HG03103 (cell line): ENCODE results near the gene C17orf107.

Experiments used
- ATAC-seq: cut with Tn5 transposase; IDR thresholded peaks from one replicate; pipeline ENCODE4 v1.9.1; 2021; ENCODE audit warnings: low read depth; ENCODE audit not compliant: unreplicated experiment

Gene C17orf107

DNA sequence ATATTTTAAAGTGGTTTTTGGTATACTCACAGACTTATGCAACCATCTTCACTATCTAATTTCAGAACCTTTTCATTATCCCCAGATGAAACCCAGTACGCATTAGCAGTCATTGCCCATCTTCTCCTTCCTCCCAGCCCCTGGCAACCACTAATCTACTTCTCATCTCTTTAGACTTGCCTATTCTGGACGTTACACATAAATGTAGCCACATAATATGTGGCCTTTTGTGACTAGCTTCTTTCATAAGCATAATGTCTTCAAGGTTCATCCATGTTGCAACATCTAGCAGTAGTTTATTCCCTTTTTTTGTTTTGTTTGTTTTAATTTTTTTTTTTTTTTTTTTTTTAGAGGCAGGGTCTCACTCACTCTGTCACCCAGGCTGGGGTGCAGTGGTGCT, 28.5 kb upstream of the C17orf107 start:
- ATAC-seq = no peak

DNA sequence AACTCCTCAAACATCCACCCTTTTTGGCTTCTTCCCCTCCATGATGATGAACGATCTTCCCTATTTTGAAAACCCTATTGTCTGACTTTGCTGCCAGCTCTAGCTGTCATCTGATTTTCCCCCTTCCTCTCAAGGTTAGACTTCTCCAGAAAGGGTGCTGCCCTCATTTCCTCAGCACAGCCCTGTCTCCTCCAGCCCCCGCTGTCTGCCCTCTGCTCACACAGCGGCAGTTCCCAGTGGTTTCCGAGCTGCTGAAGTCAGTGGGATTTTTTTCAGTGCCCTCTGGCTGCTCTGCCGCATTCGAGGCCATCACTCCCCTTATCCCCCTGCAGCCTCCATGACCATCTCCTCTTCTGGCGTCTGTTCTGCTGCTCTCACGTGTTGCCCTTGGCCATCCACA, 26.6 kb upstream of the C17orf107 start:
- ATAC-seq = no peak

DNA sequence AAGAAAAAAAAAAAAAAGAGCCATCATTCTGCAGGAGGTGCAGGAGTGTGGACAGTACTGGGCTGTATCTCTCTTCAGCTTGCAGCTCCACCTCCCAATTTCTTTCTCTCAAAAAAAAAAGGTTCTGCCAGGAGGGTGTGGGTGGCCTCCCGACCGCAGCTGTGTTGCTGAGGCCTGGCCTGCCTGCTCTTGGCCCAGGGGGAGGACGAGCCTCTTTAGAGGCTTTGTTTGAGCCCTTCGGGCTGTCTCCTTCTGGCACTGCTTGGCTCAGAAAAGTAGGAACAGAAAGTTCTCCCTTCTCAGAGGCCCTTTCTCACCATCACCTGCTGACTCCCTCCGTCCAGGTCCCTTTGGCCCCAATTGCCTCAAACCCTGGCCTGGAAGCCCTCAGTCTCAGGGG, 22.2 kb upstream of the C17orf107 start:
- ATAC-seq = no peak

DNA sequence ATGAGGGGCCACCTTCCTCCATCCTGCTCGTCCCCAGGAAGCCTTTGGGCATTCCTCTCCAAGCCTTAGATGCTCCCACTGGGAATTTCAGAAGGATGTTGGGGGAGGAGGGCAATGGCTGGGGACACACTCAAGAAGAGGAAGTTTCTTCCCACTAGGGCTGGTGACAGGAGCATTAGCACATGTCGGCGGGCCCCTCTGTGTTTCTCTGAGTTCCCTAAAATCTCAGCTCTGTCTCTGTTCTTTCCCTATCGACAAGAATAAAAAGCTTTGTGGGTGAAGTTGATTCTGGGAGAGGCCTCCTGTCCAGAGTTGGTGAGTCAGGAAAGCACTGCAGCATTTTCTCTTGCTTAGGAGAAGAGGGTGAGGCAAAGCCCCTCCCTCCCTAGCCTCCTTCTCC, 19.7 kb upstream of the C17orf107 start:
- no peak for ATAC-seq

DNA sequence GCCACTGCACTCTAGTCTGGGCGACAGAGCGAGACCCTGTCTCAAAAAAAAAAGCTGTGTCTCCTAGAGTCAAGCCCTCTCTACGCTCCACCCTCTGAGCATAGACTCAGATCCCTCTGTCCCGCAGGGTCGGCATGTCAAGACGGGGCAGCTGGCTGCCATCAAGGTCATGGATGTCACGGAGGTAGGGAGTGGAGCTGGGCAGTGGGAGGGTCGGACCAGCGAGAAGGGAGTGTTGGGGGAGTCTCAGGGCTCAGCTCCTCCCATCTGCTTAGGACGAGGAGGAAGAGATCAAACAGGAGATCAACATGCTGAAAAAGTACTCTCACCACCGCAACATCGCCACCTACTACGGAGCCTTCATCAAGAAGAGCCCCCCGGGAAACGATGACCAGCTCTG, 18.5 kb upstream of the C17orf107 start:
- no peak for ATAC-seq

DNA sequence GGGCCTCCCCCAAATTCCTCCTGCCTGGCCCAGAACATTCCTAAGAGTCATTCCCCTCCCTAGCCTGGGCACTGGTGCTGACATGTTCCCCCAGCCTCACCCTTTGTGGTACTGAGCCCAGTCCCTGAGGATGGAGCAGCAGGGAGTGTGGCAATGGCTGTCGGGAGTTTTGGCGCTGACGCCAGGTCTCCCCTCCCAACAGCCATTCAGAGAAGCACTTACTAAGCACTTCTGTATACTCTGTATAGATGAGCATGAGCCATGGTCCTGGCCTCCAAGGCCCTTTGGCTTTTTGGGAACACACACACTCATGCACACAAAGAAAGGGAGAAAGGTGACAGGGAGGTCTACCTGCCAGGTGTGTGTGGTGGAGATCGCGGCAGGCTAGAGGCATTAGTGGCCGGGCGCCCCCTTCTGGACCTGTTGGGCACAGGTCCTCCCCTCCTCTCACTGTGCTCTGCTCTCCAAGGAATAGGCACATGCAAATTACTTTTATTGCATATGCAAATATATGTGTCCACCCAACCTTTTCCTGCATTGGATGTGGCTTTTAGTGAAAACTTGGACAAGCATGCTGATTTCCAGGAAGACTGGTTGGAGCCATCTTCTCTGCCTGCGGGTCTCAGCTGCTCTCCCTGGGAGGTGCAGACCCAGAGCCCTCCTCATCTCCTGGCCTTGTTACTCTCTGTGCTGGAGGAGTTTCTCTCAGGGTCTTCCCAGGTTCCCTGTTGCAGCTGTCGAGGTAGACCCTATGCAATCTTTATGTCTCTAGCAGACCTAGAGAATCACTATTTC, 17.4 kb upstream of the C17orf107 start:
- no peak for ATAC-seq

DNA sequence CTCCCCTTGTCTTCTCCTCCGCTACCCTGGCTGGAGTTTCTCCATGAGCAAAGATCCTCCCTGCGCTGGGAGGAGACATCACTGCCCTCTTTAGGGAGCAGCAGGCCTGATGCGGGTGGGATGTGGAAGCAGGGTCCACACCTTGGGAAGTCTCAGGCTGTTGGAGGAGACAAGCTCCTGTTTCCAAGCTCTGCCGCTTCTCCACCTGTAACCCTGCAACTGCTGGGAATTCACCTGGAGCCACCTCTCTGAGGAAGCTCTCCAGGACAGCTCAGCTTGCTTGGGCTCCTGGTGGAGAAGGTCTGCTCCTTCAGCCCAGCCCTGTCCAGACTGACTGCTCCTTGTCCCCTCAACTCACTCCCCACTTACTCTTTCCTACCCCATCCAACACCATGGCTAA, 14.8 kb upstream of the C17orf107 start:
- no peak for ATAC-seq

DNA sequence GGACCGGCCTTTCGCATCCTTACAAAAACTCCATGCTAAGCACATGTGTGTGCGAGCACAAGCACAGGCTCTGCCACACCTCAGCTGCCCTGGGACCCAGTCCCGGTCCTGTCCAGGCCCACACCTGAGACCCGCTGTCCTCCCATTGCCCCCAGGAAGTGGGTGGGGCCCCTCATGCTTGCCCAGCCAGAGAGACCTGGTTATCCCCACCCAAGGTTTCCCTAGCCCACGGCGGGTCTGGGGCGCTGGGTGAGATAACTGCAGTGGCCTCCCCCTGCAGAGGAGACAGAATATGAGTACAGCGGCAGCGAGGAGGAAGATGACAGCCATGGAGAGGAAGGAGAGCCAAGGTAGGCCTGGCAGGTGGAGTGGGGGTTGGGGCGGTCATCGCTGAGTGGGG, 12.5 kb upstream of the C17orf107 start:
- ATAC-seq = no peak

DNA sequence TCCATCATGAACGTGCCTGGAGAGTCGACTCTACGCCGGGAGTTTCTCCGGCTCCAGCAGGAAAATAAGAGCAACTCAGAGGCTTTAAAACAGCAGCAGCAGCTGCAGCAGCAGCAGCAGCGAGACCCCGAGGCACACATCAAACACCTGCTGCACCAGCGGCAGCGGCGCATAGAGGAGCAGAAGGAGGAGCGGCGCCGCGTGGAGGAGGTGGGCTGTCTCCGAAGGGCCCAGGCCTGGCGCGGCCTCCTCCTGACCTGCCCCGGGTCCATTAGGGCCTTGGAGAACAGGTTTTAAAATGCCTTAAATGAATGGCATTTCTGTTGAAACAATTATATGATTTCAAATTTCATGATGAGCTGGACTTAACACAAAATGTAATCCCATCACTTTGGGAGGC, 11.8 kb upstream of the C17orf107 start:
- ATAC-seq = no peak

DNA sequence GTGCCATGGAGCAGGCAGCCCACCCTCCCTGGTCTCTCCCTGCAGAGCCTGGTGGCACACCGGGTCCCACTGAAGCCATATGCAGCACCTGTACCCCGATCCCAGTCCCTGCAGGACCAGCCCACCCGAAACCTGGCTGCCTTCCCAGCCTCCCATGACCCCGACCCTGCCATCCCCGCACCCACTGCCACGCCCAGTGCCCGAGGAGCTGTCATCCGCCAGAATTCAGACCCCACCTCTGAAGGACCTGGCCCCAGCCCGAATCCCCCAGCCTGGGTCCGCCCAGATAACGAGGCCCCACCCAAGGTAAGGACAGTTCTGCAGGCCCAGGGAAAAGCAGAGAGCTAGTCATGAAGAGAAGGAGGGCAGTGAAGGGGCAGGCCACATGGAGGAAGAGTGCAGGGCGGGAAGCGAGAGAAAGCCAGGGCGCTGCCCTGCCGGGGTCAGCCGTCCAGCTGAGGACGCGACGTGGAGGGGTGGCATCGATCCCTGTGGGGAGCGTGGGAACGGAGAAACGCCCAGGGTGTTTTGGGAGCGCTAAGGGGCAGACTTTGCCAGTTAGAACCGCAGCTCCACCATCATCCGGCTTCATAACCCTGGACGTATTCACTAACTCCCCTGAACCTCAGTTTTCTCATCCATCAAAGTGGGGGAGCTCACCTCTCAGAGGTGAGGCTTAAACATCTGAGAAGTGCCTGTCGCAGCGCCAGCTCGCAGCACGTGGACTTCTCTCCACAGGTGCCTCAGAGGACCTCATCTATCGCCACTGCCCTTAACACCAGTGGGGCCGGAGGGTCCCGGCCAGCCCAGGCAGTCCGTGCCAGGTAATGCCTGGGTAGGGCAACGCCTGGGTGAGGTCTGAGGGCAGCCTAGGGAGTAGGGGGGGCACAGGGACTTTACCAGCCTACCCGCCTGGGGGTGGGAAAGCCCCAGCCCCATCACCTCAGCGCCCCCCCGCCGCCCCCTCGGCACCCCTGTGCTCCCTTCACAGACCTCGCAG, 7.6 kb upstream of the C17orf107 start:
- no peak for ATAC-seq

DNA sequence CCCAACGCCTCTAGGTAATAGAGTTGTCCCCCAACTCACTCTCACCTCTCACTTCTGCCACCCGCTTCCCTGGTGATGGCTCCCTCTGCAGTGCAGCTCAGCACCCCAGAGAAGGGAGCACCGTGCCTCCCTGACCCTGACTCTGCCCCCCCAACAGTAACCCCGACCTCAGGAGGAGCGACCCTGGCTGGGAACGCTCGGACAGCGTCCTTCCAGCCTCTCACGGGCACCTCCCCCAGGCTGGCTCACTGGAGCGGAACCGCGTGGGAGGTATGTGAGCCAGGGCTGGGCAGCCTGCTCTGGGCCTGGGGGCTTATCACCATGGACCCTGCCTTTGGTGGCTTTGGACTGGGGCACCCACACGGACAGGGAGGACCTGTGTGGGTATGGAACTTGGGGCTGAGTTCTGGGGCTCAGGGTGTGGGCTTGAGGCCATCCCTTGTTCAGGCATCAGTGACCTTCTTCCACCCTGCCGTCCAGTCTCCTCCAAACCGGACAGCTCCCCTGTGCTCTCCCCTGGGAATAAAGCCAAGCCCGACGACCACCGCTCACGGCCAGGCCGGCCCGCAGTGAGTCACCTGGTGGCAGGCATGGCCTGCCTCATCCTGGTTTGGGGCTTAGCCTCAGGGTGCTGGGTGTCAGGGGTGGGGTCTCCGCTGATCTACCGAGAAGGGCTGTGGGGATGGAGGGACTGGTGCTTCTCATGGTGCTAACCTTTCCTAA, 6.7 kb upstream of the C17orf107 start:
- no peak for ATAC-seq

DNA sequence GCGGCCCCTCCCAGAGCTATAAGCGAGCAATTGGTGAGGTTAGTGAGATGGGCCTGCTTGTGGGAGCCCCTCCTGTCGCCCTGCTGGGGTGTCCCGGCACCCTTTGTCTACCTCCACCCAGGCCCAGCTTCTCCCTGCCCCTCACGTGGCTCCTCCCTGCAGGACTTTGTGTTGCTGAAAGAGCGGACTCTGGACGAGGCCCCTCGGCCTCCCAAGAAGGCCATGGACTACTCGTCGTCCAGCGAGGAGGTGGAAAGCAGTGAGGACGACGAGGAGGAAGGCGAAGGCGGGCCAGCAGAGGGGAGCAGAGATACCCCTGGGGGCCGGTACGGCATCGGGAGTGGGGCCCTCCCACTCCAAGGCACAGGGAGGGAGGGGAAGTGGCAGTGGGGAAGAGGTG, 6.1 kb upstream of the C17orf107 start:
- no peak for ATAC-seq

DNA sequence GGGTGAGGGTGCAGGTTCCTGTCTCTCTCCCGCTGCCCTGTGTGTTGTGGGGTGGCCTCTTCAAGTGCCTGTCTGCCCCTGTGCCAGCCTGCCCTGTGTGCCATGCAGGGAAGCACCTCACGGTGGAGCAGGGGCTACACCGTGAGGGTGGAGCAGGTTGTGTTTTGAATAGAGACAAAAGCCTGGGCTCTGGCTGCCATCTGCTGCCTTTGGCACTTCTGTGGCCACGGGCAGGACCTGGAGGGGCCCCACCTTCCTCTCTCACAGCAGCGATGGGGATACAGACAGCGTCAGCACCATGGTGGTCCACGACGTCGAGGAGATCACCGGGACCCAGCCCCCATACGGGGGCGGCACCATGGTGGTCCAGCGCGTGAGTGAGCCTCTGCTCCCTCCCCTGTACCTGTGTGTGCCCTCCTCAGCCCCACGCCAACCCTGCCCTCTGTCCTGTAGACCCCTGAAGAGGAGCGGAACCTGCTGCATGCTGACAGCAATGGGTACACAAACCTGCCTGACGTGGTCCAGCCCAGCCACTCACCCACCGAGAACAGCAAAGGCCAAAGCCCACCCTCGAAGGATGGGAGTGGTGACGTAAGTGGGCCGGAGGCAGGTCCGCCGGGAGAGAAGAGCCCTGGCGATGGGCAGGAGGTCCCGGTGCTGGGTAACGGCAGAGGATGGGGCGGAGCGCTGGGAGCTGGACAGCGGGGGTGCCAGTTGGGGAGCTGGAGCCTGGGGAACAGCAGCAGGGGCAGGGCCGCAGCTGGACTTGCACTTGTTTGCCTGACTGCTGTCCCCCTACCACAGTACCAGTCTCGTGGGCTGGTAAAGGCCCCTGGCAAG, 5.4 kb upstream of the C17orf107 start:
- ATAC-seq = no peak

DNA sequence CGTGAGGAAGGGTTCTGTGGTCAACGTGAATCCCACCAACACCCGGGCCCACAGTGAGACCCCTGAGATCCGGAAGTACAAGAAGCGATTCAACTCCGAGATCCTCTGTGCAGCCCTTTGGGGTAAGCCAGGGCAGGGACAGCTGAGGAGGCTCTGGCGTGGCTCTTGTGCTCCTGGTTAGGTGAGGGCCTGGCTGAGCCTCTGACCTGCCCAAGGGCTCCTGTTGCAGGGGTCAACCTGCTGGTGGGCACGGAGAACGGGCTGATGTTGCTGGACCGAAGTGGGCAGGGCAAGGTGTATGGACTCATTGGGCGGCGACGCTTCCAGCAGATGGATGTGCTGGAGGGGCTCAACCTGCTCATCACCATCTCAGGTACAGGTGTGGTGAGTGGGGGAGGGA, 4.2 kb upstream of the C17orf107 start:
- ATAC-seq = no peak

DNA sequence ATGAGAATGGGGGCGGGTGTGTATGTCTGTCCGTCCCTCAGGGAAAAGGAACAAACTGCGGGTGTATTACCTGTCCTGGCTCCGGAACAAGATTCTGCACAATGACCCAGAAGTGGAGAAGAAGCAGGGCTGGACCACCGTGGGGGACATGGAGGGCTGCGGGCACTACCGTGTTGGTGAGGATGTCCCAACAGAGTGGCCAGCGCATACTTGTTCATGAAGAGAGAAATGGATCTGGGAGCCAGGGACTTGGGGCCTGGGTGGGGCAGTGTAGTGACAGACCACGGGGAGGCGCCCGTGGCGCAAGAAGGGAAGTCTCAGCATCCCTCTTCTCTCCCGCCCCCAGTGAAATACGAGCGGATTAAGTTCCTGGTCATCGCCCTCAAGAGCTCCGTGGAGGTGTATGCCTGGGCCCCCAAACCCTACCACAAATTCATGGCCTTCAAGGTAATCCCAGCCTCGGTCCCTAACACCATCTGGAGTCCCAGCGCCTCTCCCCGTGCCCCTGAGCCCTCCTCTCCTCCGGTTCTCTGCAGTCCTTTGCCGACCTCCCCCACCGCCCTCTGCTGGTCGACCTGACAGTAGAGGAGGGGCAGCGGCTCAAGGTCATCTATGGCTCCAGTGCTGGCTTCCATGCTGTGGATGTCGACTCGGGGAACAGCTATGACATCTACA, 3.5 kb upstream of the C17orf107 start:
- no peak for ATAC-seq

DNA sequence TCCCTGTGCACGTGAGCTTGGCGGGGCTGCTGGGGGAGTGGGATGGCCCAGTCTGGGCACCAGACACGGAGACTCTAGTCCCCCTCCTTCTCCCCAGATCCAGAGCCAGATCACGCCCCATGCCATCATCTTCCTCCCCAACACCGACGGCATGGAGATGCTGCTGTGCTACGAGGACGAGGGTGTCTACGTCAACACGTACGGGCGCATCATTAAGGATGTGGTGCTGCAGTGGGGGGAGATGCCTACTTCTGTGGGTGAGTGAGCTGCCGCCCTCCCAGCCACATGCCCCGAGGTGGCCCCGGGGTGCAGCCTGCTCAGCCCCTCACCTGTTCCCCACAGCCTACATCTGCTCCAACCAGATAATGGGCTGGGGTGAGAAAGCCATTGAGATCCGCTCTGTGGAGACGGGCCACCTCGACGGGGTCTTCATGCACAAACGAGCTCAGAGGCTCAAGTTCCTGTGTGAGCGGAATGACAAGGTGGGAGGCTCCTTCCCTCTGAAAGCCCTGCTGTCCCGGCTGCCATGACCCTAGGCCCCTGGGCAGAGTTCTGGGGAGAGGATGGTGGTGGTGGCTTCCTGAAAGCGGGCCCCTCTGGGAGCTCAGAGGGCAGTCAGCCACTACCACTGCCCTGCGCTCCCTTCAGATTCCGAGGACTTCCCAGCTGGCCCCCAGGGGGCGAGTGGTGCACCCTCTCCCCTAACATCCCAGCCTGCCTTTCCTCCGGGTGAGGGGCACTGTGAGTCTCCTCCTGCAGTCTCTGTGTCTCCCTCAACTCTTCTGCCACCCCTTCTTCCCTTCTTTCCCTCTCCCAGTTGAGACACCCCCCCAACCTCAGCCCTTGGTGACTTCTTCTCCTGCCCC, 2.8 kb upstream of the C17orf107 start:
- ATAC-seq = no peak

DNA sequence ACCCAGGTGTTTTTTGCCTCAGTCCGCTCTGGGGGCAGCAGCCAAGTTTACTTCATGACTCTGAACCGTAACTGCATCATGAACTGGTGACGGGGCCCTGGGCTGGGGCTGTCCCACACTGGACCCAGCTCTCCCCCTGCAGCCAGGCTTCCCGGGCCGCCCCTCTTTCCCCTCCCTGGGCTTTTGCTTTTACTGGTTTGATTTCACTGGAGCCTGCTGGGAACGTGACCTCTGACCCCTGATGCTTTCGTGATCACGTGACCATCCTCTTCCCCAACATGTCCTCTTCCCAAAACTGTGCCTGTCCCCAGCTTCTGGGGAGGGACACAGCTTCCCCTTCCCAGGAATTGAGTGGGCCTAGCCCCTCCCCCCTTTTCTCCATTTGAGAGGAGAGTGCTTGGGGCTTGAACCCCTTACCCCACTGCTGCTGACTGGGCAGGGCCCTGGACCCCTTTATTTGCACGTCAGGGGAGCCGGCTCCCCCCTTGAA, 2.1 kb upstream of the C17orf107 start:
- no peak for ATAC-seq

DNA sequence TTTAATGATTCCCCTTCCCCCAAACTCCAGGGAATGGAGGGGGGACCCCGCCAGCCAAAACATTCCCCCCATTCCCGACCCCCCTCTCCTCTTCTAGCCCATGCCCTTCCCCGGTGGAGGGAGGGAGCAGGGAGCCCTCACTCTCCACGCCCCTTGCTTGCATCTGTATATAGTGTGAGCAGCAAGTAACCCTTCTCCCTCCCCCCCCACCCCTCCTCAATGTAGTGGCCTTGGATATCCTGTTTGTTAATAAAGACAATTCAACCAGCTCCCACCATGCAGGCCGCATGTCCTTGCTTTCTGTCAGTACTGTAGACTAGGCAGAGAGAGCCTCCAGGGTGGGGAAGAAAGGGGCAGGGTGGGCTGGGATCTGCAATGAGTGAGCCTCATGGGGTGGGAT, 1.6 kb upstream of the C17orf107 start:
- no peak for ATAC-seq

DNA sequence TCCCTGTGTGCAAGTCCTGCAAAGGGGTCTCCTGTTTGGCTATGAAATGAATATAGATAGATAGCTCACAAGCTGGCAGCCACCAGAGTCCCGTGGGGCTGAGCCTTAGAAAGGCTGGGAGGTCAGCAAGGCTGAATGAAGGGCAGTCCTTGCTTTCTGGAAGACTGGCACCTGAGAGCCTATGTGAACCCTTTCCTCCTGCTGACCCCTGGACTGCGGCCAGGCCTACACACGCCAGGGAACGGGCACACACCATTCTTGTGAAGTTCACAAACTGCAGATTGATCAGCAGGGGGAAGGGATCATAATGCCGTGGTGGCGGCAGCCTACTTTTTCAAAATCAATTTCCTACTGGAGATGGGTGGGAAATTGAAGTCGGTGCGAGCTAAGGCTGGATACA, 985 bp upstream of the C17orf107 start:
- ATAC-seq = no peak
